IMR-90 (cell line): ENCODE data around the gene TXNDC5.

Source experiments
- CTCF ChIP-seq: conservative IDR thresholded peaks from 2 replicates; pipeline ENCODE4 v1.5.1; 2012; ENCODE audit warnings: mild to moderate bottlenecking, low read depth, low read length, improper control_type of control experiment
- POLR2A ChIP-seq: IDR thresholded peaks from 2 replicates; pipeline ENCODE4 v1.6.1; 2012; ENCODE audit warnings: mild to moderate bottlenecking, low read depth, low read length
- RAD21 ChIP-seq: IDR thresholded peaks from 2 replicates; pipeline ENCODE4 v1.6.1; 2012; ENCODE audit warnings: low read length, improper control_type of control experiment
- SMC3 ChIP-seq: fragments of 150-350 bp; IDR thresholded peaks from 2 replicates; pipeline ENCODE4 v1.6.1; 2016; ENCODE audit warnings: low read depth, mild to moderate bottlenecking, antibody characterized with exemption, low read length, moderate library complexity
- USF2 ChIP-seq: fragments of 150-350 bp; IDR thresholded peaks from 2 replicates; pipeline ENCODE4 v1.6.1; 2017; ENCODE audit warnings: mild to moderate bottlenecking, antibody characterized with exemption, low read length, low read depth

- TF ChIP-seq CTCF, result no peak
- no peak for TF ChIP-seq POLR2A
- no peak for TF ChIP-seq USF2
- no peak for TF ChIP-seq RAD21
- TF ChIP-seq SMC3, result no peak
Observed at GRCh38 chr6:7848229-7848628, 62.4 kb downstream of the TXNDC5 start.
